Stimulated activated CD8-positive, alpha-beta memory T cell treated with anti-CD3 and anti-CD28 coated beads, Interleukin-15, amount 100 ng/mL, for 4 hours (primary cell): ENCODE data around the gene CASS4.
"Not testable (repeated sequence)": the region's sequence is repeated elsewhere in the genome, so short reads cannot be mapped to it uniquely, and the experiment has no call there.

Source experiments
- DNase-seq, 2 donors: peaks; one replicate each; pipeline ENCODE4 v3.0.0-alpha.2; 2020; ENCODE audit warnings: low read depth in 2 of 2

CASS4 gene

GRCh38 chr20:56392132-56392880 lies 19.8 kb upstream of the CASS4 start, which contains the start of the genes AURKA and CSTF1:
Gene AURKA, minus strand, starts transcription at chr20:56392215. Its CDS starts 4,018 bp downstream, at chr20:56388197.
Gene CSTF1, plus strand, starts transcription at chr20:56392645. Its CDS starts 2,908 bp downstream, at chr20:56395553.
- peak; percentile 99 for DNase-seq

DNA sequence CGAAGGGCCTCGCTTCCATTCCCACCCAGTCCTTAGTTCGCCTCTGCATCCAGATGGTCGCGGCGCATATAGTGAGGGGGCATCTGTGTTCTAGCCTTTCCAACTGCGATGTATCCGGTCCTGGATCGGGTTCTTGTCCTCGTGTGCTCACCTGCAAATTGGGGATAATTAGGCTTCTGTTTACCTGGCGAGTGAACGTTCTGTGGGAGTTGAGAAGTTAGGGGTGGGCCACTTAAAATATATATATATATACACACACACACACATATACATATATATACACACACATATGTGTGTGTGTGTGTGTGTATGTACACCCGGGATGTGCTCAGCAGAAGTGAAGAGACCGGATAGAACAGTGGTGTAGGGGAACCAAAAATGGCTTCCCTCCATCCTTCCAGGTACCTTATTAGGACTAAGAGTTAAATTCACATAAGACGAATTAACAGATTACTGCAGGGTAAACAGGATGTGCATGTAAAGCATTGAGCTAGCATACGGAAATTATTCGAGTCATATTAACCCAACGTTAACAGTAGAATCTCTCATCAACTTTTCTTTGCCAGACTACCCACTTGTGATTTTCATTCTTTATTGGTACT lies 19.1 kb upstream of the CASS4 start:
- DNase-seq = no peak

DNA sequence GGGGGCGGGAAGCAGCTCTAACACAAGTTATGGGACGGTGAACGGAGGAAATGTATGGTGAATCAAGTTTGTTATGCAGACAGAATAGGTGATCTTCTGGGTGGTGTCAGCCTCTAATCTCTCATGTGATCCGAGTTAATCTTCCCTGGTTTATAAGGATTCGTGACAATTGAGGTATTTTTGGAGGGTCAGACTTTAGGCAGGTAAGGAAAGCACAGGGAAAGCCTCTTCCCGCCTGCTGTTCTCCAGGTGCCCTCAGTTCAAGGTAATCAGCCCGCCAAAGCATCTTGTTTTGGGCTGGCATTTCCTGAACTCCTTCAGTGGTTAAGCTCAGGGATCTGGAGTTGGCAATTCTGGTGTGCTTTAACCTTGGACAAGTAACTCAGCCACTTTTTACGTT lies 18.4 kb upstream of the CASS4 start:
- no peak for DNase-seq

- no peak for DNase-seq
These were observed 16.9 kb upstream of the CASS4 start for GRCh38 chr20:56395166-56395565.

DNA sequence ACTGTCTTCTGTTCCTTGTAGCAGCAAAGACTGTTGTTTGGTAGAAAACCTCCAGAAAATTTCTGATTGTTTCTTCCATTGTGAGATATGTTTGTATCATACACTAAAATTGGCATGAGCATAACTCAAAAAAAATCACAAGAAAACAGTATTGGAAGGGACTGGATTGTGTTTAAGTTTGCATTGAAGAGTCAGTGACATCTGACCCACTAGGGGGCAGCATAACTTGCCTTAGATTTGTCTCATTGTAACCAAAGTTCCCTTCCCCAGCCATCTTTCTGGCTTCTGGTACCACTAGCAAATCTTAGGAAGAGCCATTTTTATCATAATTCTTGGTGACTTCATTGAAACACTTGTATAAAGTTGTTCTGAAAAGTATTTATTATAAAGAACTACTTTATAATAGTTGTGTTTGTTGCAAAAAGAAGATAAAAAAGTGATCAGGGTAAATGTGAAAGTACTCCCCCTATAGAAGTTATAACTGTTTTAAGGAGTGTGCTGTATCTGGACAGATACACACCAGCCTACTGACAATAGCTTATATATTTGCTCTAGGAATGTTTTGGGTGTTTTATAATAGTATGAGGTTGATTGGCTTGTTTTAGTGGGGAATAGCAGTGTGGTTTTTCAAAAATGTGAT lies 11.9 kb upstream of the CASS4 start:
- DNase-seq = peak in 1 of 2 donors; percentile 39

DNA sequence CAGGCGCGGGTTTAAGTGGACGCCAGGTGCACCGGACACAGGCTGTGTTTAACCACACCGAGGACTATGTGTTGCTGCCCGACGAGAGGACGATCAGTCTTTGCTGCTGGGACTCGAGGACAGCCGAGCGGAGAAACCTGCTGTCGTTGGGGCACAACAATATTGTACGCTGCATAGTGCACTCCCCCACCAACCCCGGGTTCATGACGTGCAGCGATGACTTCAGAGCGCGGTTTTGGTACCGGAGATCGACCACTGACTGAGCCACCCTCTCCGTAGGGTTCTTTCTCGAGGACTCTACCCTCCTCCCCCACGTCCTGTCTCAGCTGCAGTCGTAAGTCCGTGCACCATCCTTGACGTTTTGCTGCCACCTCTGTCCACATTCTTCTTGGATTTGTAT lies 8.6 kb upstream of the CASS4 start:
- DNase-seq = no peak

DNA sequence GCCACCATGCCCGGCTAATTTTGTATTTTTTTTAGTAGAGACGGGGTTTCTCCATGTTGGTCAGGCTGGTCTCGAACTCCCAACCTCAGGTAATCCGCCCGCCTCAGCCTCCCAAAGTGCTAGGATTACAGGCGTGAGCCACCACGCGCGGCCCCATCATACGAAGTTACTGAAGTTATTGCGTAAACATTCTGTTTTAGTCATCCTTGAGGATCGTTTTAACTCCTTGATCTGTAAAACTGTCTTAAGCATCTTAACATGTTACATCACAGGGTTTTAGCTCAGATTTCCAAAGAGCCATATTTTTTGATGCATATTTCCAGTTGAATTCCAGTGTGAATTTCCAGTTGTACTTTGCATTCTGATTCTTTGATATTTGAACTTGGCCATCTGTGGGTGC lies 6.7 kb upstream of the CASS4 start:
- not testable (repeated sequence) for DNase-seq

GRCh38 chr20:56406910-56407309 lies 5.2 kb upstream of the CASS4 start:
- DNase-seq = no peak

DNA sequence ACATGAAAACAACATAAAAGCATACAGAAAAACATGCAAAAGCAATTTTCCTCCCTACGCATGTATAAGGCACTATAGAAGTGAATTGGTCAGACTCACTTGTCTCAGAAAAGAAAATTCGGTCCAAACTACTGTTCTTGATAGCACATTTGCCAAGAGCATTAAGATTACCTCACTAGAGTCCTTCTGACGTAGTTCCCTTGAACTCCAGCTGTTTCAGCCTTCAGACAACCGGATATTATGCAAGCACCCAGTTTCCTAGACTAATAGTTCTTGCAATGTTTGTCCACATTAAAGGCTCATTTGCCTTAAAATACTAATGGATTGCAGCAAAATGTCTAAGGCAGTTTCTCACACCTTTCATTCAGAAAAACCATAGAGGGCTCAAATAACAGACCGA lies 2.5 kb upstream of the CASS4 start:
- DNase-seq = no peak

DNA sequence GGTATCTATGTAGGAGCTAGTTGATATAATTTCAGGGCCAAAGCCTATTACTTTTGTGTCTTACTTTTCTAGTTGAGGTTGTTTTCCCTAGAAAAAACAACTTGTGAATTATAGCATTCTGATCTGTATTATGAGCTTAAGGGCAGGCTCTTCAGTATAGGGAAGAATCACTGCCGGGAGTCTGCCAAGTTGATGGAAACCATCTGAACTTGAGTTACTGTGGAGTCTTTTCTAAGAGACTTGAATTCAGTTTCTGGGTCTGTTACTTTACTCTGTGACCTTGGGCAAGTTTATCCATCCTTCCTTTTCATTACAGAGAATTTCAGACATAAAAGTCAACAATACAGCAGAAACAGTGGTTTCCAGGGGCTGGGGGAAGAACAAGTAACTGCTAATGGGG lies 2.1 kb upstream of the CASS4 start:
- no peak for DNase-seq

DNA sequence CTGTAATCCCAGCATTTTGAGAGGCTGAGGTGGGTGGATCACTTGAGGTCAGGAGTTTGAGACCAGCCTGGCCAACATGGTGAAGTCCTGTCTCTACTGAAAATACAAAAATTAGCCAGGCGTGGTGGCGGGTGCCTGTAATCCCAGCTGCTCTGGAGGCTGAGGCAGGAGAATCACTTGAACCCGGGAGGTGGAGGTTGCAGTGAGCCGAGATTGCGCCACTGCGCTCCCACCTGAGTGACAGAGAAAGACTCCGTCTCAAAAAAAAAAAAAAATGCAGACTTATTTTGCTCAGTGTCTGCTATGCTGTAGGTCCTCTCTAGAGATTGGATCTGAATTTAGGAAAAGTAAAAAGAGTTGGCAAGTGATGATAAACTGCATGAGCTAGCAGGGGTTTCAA lies 773 bp upstream of the CASS4 start:
- not testable (repeated sequence) for DNase-seq

- no peak for DNase-seq
These were observed 372 bp downstream of the CASS4 start for GRCh38 chr20:56412473-56412790.

GRCh38 chr20:56412949-56413348 lies 889 bp downstream of the CASS4 start:
- no peak for DNase-seq

DNA sequence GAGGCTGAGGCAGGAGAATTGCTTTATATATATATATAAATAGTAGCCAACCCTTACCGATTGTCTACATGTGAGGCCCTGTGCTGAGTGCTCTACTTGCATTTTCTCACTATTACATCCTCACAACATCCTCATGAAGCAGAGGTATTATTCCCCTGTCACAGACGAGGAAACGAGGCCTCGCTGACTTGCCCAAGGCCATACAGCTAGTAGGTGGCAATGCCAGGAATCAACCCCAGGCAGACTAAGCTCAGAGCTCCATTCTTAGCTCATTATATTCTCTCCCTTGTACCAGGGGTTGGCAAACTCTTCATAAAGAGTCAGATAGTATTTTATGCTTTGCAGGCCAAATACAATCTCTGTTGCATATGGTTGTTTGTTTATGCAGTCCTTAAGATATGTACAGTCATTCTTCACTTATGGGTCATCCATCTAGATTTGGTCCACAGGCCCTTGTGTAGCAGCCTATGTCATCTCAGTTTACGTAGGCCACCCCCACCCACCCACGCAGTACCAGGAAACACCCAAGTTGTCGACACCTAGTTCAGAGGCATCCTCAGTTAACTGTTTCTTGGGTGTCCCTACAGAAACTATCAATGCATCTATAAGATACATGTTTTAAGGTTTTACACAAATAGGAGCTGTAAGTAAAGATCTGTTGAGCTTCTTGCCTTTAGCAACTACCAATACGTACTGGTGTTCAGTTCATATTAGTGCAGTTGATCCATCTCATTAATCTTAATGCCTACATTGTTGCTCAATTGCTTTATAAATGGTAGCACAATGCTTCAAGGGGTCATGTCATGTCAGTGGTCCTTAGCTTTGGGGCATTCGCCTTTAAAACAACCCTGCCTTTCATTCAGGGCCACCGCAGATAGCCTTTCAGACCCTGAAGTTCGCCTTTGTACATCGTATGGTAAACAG lies 3.0 kb downstream of the CASS4 start:
- DNase-seq = peak; percentile 44 to 58

- DNase-seq = no peak
These were observed 5.3 kb downstream of the CASS4 start for GRCh38 chr20:56417402-56417801.

GRCh38 chr20:56417911-56418310 lies 5.9 kb downstream of the CASS4 start:
- no peak for DNase-seq

- no peak for DNase-seq
These were observed 6.4 kb downstream of the CASS4 start for GRCh38 chr20:56418385-56418861.

DNA sequence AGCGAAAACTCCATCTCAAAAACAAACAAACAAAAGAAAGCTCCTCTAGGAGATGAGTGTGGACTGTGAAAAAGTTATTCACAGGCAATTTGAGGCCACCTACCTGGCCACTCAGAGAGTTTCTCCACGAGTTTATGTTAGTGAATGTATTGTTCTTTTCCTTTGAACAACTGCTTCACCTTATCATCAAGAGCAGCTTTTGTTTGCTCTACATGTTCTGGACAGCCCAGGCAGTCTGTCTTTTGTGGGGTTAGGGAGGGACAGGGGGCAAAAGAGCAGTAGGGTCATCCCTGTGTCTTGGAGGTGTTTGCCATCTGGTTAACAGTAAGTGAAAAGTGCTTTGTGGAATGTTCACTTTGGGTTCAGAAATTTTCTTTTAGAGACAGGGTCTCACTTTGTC lies 8.0 kb downstream of the CASS4 start:
- no peak for DNase-seq

- DNase-seq = no peak
These were observed 9.1 kb downstream of the CASS4 start for GRCh38 chr20:56420940-56421688.

DNA sequence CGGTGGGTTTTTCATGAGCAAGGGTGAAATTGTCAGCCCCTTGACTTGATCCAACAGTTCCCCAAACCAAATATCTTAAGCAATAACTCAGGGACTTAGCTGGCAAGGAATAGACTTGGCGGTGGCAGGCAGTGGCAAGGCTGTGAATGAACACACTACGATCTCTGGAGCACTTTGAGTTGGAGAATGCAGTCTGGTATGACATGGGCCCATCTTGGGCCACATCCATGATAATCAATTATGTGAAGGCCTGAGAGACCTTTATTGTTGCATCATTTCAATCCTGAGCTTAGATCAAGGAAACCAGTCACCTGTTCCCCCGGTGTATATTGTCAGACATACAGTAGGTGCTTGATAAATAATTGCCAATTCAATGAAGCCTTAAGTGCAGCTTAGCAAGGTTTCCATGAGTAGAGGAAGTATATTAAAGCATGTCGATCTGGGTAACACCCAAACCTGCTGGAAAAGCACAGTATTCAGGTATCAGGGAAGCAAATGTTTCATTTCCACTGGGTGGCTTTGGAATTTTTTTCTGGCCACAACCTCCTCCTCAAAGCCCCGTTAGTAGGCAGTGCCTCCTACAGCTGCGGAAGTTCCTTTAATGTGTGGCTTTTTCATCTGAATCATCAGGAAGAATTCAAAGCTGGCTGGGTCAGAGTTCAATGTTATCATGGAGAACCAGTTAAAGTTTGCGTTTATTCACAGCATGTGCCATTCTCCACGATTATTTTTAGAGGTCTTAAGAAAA lies 10.2 kb downstream of the CASS4 start:
- DNase-seq = no peak
